NCI-H82 treated with DMSO at 0.1 percent for 48 hours (cell line): ENCODE measurements around the gene C1orf35.

Experiments used
- DNase-seq: peaks from one replicate; lab custom pipeline; 2025; ENCODE audit not compliant: unreplicated experiment; lab: John Stamatoyannopoulos, UW

The C1orf35 gene

DNA sequence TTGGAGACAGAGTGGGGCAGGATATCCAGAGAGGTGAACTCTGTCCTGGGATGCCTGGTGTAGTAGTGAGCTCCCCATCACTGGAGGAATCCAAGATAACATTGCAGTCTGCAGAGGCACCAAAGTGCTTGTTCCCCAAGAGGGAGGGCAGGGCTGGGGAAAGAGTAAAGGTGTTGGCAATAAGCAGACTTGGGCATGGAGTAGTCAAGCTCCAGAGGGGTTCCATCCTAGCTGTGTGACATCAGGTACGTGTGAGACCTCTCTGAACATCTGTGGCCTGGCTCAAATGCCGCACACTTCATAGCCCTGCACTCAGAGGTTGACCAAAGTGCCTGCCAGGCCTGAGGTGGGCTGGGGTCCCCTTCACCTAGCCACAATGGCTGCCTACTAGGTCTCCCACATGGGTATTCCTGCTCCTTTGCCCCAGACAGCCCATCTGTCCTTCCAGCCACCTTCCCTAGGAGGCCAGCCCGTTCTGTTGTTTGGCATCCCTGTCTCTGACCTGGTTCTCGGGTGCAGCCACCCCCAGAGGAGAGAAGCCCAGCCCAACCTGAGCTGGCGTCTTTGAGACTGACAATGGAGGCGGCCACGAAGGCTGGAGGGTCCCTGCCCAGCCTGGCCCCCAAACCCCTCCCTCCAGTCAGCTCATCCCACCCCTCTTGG, 23.4 kb downstream of the C1orf35 start:
- DNase-seq = no peak

DNA sequence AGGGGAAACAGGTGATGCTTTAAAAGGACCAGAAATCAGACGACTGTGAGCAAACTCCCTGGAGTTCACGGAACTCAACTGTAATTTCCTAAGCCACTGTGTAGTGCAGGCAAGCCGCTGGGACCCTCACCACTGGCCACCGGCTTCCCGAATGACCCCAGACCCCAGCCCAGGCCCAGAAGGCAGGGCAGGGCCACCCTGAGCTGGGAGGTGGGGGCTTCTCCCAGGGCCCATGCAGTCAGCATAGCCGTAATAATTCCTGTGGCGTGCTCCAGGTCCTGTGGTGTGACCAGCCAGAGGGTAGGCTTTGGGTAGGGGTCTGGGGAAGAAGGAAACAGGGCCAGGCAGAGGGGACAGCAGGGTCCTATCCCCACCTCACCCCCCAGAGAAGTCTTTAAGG, 24.1 kb downstream of the C1orf35 start:
- no peak for DNase-seq

DNA sequence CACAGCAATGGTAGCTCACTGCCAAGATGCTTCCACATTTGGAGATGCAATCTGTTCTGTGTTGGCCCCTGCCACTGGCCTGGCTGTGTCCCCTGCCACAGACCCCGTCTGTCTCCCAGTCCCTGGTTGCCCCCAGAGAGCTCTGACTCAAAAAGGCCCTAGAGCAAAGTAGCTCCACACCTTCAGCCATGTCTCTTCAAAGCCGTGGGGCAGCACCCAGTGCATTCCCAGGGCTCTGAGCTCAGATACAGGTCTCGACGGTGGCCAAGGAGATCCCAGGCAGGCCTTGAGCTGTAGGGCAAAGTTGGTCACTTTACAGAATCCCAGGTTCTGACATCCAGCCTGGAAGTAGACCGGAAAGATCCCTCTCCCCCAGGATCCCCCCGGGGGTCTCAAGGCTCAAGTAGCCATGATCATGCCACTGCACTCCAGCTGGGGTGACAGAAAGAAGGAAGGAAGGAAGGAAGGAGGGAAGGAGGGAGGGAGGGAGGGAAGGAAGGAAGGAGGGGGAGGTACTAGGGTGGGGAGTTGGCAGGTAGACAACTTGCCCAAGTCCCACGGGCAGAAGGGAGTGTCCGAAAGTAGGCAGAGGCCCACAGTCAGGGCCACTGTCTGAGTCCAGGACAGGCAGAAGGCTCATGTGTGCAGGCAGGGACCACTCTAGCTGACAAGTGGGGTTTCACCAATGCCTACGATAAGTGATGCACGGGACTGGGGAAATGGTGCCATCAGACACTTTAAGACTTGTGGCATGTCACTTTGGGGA, 25.4 kb downstream of the C1orf35 start:
- DNase-seq = no peak

DNA sequence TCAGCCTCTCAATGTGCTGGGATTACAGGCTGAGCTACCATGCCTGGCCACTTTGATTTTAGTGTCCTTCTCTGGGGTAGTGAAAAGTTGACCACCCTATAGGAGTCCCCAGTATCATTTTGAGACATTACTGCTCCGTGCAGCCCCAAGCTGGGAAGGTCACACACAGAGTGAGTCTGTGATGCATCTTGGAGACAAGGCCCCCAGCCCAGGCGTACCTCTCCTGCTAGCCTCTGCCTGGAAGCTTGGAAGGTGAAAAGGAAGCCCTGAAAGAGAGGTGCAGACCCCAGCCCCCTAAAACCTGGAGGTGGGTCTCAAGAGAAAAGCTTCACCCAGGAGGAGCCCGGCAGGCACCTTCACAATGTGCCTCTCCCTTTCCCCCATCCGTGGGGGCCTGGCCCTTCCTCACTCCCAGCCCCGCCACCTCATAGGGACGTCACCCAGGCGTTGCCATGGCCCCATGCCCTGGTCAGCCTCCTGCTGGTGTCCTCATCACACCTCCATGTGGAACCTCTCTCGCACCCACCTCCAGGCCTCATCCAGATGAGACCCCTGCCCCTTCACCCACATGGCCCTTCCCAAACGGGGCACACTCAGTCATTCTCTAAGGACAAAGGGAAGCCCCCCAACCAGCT, 26.2 kb downstream of the C1orf35 start:
- DNase-seq = no peak

GRCh38 chr1:228075801-228076271, 27.3 kb downstream of the C1orf35 start:
- no peak for DNase-seq

DNA sequence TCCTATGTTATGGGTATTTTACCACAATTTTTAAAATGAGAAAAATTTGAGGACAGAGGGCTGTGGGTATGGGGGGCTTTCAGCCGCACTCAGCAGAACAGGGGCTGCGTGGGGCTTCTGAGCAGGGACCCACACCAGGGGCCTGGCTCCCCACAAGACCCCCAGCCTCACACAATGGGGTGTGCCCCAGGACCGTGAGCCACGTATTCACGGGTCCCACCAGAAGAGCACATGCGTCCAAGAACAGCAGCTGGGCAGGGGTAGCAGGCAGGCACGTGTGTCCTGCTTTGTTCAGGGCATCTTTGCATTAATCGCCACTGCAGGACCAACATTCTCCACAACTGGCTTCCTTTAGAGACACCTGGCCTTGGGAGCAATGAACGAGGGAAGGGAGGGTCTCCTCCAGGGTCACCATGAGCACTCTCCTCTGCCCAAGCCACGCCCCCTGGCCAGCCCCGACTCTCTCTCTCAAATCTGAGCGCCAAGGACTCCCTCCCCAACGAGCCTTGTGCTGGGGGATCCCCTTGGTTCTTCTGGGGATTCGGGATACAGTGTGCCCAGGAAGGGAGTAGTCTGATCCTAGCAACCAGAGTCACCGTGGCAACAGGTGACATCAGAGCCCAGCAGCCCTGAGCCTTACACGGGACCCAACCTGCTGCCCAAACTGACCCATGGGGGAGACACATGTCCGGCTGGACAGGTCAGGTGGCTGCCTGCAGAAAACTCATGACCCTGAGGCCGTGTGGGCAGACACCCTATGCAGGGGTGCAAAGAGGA, 28.0 kb downstream of the C1orf35 start:
- no peak for DNase-seq

DNA sequence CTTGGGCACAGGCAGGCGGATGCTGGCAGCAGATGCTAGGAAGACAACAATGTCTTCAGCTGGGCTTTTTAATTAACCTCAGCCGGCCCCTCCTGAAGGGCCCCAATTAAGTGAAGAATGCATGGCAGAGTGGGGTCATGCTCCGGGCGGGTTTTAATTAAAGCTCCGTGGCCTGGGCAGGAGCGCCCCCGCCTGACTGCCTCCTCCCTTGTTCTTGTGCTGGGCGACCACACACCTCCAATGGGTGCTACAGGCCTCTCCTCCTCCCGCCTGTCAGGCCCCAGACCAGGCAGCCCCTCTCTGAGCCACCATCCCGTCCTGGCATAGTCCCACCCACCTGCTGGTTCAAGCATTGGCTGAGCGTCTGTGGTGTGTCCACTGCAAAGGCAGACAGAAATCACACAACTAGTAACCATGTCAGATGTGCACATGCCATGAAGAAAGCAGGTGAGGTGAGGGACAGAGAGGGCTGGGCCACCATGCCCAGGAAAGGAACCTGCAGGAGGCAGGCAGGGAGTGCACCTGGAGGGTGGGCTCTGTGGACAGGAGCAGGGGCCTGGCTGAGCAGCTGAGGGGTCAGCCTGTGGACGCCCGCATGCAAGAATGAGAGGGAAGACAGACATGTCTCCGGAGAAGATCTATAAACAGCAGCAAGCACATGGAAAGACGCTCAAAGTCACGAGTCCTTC, 29.1 kb downstream of the C1orf35 start:
- no peak for DNase-seq

DNA sequence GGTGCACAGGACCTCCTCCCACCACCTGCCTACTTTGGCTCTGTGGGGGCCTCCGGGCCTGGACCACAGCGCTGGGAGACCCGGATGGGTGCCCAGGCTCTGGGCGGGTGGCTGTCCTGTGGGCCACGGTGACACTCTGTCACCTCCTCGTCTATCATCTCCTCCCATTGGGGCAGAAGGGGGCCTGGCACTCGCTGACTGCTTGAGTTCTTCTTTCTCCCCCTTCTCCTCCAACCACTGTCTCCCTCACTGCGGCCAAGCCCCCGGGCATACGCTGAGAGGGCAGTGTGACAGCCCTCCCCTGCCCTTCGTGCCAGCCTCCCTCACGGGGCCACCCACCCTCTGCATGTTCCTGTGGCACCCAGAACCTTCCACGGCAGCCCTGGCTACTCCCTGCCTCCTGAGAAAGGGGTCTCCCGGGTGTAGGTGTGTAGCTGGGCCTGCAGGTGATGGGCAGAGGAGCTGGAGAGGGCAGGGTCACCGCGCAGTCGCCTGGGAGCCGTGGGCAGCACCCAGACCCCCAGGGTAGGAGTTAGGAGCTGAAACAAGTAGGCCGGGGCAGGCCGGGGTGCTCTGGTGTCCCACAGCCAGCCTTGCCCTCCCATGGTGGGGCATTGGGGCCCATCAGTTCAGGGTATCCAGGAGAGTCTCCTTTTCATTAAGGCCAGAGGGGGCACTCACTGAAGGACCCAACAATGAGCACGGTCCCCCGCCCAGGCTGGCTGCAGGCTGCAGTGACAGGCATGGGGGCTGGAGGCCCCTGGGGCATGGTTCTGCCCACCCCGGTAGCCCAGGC, 29.9 kb downstream of the C1orf35 start:
- no peak for DNase-seq

- DNase-seq = no peak
Observed at GRCh38 chr1:228072658-228073043, 30.5 kb downstream of the C1orf35 start.

DNA sequence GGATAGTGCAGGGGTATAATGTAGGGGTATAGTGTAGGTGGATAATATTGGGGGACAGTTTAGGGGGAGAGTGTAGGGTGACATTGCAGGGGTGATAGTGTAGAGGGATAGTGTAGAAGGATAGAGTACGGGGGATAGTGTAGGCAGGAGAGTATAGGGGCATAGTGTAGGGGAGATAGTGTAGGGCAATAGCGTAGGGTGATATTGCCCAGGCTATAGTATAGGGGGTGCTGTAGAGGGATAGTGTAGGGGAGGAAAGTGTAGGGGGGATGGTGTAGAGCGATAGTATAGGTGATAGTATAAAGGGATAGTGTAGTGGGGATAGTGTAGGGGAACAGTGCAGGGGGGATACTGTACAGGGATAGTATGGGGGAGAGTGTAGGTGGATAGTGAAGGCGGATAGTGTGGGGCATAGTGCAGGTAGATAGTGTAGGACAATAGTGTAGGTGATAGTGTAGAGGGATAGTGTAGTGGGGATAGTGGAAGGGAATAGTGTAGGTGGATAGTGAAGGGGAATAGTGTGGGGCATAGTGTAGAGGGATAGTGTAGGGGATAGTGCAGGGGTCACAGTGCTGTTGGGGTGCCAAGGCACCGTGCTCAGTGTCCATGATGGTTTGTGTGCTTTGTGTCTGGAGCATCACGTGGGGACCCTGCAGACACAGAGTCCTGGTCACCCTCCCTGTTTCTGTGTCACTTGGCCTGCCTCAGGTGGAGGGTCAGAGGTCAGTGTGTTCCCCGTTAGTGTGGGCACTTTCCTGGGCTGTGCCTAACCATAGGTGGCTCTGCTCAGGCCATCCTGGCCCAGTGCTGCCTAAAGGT, 31.1 kb downstream of the C1orf35 start:
- DNase-seq = no peak

DNA sequence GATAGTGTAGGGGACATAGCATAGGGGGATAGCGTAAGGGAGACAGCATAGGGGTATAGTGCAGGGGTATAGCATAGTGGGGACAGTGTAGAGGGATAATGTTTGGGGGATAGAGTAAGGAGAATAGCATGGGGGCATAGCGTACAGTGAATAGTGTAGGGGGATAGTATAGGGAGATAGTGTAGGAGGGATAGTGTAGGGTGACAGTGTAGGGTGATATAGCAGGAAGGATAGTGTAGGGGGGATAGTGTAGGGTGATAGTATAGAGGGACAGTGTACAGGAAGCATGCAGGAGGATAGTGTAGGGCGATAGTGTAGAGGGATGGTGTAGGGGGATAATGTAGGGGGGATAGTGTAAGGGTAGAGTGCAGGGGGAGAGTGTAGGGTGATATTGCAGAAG, 32.3 kb downstream of the C1orf35 start:
- DNase-seq = no peak

- DNase-seq = no peak
Observed at GRCh38 chr1:228070173-228070572, 33.0 kb downstream of the C1orf35 start.

GRCh38 chr1:228068359-228068758, 34.8 kb downstream of the C1orf35 start:
- no peak for DNase-seq

DNA sequence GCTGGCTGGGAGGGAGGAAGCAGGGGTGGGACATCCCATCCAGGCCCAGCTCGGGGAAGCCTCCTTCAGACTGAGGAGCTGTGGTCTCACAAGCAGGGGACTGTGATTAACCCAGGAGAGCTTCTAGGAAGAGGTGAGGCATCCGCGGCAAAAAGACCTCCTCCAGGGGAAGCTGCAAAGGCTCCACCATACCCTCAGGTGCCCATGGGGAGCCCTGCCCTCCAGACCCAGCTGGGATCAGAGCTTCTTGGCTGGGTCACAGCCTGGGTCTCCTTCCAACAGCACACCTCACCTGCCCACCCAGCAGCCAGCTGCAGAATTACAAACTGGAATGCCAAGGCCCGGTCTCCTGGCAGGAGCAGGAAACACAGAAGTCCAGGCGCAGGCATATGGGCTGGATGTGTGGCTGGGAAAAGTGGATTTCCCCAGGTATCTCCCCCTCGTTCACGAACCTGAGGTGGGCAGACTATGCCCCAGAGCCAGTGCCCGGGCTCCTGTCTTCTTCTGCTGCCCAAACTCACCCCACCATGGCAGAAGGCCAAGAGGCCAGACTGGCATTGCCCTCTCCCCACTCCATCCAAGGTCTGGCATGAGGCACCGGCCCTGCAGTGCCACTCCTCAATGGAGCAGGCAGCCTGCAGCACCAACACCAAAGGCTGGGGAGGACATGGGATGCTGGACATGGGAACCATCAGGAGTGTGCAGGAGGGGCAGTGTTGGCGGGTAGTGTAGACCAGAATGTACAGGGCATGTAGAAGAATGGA, 36.1 kb downstream of the C1orf35 start:
- DNase-seq = no peak

DNA sequence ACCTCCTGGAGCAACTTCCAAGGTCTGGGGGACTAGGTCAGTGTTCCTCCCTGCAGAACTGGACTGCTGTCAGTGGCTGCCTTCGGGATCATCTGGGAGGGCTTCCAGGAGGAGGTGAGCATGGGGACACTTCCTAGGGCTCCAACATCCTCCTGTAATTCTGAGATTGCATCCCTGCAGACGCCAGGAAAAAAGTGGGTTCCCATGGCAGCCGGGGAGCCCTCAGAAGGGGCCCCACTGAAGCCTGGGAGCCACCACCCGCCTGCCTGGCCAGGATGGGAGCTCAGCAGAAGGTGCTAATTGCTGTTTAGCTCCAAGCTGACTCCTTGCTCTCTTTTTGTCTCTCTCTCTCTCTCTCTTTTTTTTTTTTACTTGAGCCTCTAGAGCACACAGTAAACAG, 36.7 kb downstream of the C1orf35 start:
- DNase-seq = no peak

- DNase-seq = no peak
Observed at GRCh38 chr1:228065543-228066347, 37.4 kb downstream of the C1orf35 start.

GRCh38 chr1:228064741-228065542, 38.2 kb downstream of the C1orf35 start:
- no peak for DNase-seq
